HepG2 (cell line): ENCODE data around the gene RIPK1. TPM values are rescaled to one million over a fixed set of nuclear protein-coding genes. Genes with fewer than 3 reads are reported as not detected.

Experiments
- ATAC-seq: fragments of 200-7000 bp; cut with Tn5 transposase; 3 replicates; pipeline ENCODE4 v1.9.1; 2020; ENCODE audit warnings: mild to moderate bottlenecking, moderate library complexity
- BruUV-seq: library from RNA; stranded (reverse); fragments of 400-500 nt; replicated peaks from 2 replicates; lab custom pipeline; 2021; lab: Mats Ljungman, UMichigan
- CTCF ChIA-PET: fragments of 300-600 bp; formaldehyde crosslinking; extraction: SDS; loops from one replicate; lab custom pipeline; 2021; ENCODE audit warnings: low total read pairs, inconsistent platforms, low intra/inter-chr PET ratio; lab: Yijun Ruan, JAX
- POLR2A ChIA-PET: fragments of 350-600 bp; sonication (Branson Sonifier 250); formaldehyde crosslinking; loops from one replicate; lab custom pipeline; 2020; ENCODE audit warnings: antibody characterized with exemption, inconsistent platforms; lab: Yijun Ruan, JAX
- DNase-seq: peaks from one replicate; pipeline ENCODE4 v3.0.0-alpha.2; 2015; ENCODE audit warnings: low spot score
- FAIRE-seq: peaks from 3 replicates; lab custom pipeline; 2011; peaks lifted over from hg19 to GRCh38; lab: Jason Lieb, UNC
- H2AFZ ChIP-seq: one replicate; pipeline ENCODE4 v1.6.1; 2011; ENCODE audit warnings: low read length, inconsistent platforms
- H3K27ac ChIP-seq: fragments of 300-600 bp; 3 replicates; pipeline ENCODE4 v1.8.0; 2011; ENCODE audit warnings: mixed run types, mild to moderate bottlenecking, mixed read lengths, low read length, inconsistent platforms; ENCODE audit not compliant: insufficient read depth; ENCODE audit errors: extremely low read length
- H3K27me3 ChIP-seq, 2 experiments: fragments of 200-600 bp in 1 of 2; 2 replicates in 1 of 2; 3 replicates in 1 of 2; pipeline versions ENCODE4 v1.6.0 to v1.8.0; 2011; ENCODE audit warnings: low read length in 2 of 2, mild to moderate bottlenecking in 2 of 2, moderate library complexity in 2 of 2, inconsistent platforms in 1 of 2; ENCODE audit not compliant: insufficient read depth in 2 of 2, control insufficient read depth in 1 of 2
- H3K36me3 ChIP-seq, 2 experiments: fragments of 200-600 bp in 1 of 2; replicated peaks in 1 of 2; 2 replicates in 1 of 2; 3 replicates in 1 of 2; pipeline versions ENCODE4 v1.5.1 to v1.8.0; 2011; ENCODE audit warnings: low read length in 2 of 2, inconsistent platforms in 1 of 2; ENCODE audit not compliant: insufficient read depth in 2 of 2, control insufficient read depth in 1 of 2
- H3K4me1 ChIP-seq: 2 replicates; pipeline ENCODE4 v1.5.1; 2012; ENCODE audit warnings: low read length, inconsistent platforms; ENCODE audit not compliant: insufficient read depth
- H3K4me2 ChIP-seq: 2 replicates; pipeline ENCODE4 v1.6.0; 2011; ENCODE audit warnings: low read depth, low read length, inconsistent platforms
- H3K4me3 ChIP-seq, 3 experiments: fragments of 200-600 bp in 1 of 3; sonication (generic), shearing (Covaris generic) in 1 of 3; replicated peaks in 1 of 3; 2 replicates each; pipeline ENCODE4 v1.5.1; 2011 to 2016; ENCODE audit warnings: low read length in 3 of 3, inconsistent platforms in 2 of 3, low read depth in 2 of 3, mild to moderate bottlenecking in 2 of 3, control low read depth in 1 of 3, mixed read lengths in 1 of 3; ENCODE audit not compliant: insufficient read depth in 1 of 3
- H3K79me2 ChIP-seq: one replicate; pipeline ENCODE4 v1.6.1; 2011; ENCODE audit warnings: low read length, inconsistent platforms; ENCODE audit not compliant: insufficient read depth
- H3K9ac ChIP-seq: 2 replicates; pipeline ENCODE4 v1.6.0; 2011; ENCODE audit warnings: mild to moderate bottlenecking, low read depth, low read length, inconsistent platforms; ENCODE audit not compliant: insufficient read depth
- H3K9me3 ChIP-seq: 2 replicates; pipeline ENCODE4 v1.5.1; 2012; ENCODE audit warnings: mild to moderate bottlenecking, low read length
- H4K20me1 ChIP-seq: 2 replicates; pipeline ENCODE4 v1.6.0; 2011; ENCODE audit warnings: inconsistent platforms, mild to moderate bottlenecking, low read length, moderate library complexity; ENCODE audit not compliant: insufficient read depth
- ASH2L ChIP-seq: fragments of 300-600, 200-600 bp; sonication (generic); IDR thresholded peaks from 2 replicates; pipeline ENCODE4 v1.7.0; 2017; ENCODE audit warnings: low read depth, mild to moderate bottlenecking, moderate library complexity, mixed read lengths, low read length; ENCODE audit not compliant: insufficient read length
- HNF4A ChIP-seq: sonication (generic); formaldehyde crosslinking; IDR thresholded peaks from 2 replicates; pipeline ENCODE4 v1.4.0; 2020; ENCODE audit warnings: missing genetic modification reagents
- RBM22 ChIP-seq: fragments of 200-400 bp; formaldehyde crosslinking; optimal IDR thresholded peaks from 2 replicates; pipeline ENCODE3; 2017; ENCODE audit warnings: mild to moderate bottlenecking, low read length, moderate library complexity
- SAFB2 ChIP-seq: sonication (generic); formaldehyde crosslinking; IDR thresholded peaks from 2 replicates; pipeline ENCODE4 v1.5.1; 2020; ENCODE audit warnings: missing genetic modification reagents, low read depth, mild to moderate bottlenecking, borderline replicate concordance
- SETDB1 ChIP-seq: sonication (generic); formaldehyde crosslinking; IDR thresholded peaks from 2 replicates; pipeline ENCODE4 v1.5.1; 2020; ENCODE audit warnings: missing genetic modification reagents, mild to moderate bottlenecking, borderline replicate concordance
- SIX4 ChIP-seq: sonication (generic); formaldehyde crosslinking; IDR thresholded peaks from 2 replicates; pipeline ENCODE4 v1.4.0; 2020; ENCODE audit warnings: missing genetic modification reagents
- STAG1 ChIP-seq: sonication (generic); formaldehyde crosslinking; IDR thresholded peaks from 2 replicates; pipeline ENCODE4 v1.4.0; 2020; ENCODE audit warnings: missing genetic modification reagents
- ZNF17 ChIP-seq: sonication (generic); formaldehyde crosslinking; IDR thresholded peaks from 2 replicates; pipeline ENCODE4 v1.5.0; 2020; ENCODE audit warnings: mild to moderate bottlenecking, missing genetic modification reagents
- ZNF883 ChIP-seq: sonication (generic); formaldehyde crosslinking; IDR thresholded peaks from 2 replicates; pipeline ENCODE4 v1.5.1; 2020; ENCODE audit warnings: mild to moderate bottlenecking, missing genetic modification reagents; ENCODE audit errors: not compliant biosample characterization
- WGBS: methylation state at CpG from one replicate; pipeline ENCODE4 v1.1.6; 2017; ENCODE audit warnings: low lambda C conversion rate; 5-methylcytosine and 5-hydroxymethylcytosine counted together
- in situ Hi-C: cut with HindIII; loops from 2 replicates; pipeline ENCODE4 v1.10.0; 2017; ENCODE audit warnings: low pct_unique_long_range_greater_than_20kb; ENCODE audit not compliant: extremely low pct_ligation_motif_present
- intact Hi-C: fragments of 100-400 bp; cut with micrococcal nuclease; formaldehyde crosslinking; loops from one replicate; pipeline ENCODE4 v1.10.0; 2022; ENCODE audit not compliant: unreplicated experiment
- polyA plus RNA-seq, 8 experiments: library from polyadenylated mRNA; depleted of rRNA in 3 of 8; stranded (reverse) in 7 of 8; unstranded in 1 of 8; fragments of >200 nt; fragmentation: Illumina TruSeq in 4 of 8; extraction: Trizol in 4 of 8; gene quantifications; 2 replicates each; pipeline versions ENCODE4 v1.2.1 to v1.2.3, GENCODE V29; 2011 to 2016; ENCODE audit warnings: low read depth in 4 of 8, missing spikeins in 1 of 8, mixed read lengths in 1 of 8; ENCODE audit not compliant: insufficient read depth in 1 of 8
- total RNA-seq, 5 experiments: library from RNA; depleted of rRNA; stranded (reverse); fragments of >200 nt; fragmentation: Illumina TruSeq; extraction: Trizol; gene quantifications; 2 replicates each; pipeline ENCODE4 v1.2.3, GENCODE V29; 2016; ENCODE audit warnings: low read depth in 1 of 5
- TF ChIP-seq, protein P1 (sequence below): sonication (generic); formaldehyde crosslinking; IDR thresholded peaks from 2 replicates; pipeline ENCODE4 v1.8.1; 2023; ENCODE audit warnings: missing genetic modification reagents, inconsistent platforms, borderline replicate concordance
- TF ChIP-seq, protein P2 (sequence below): sonication (generic); formaldehyde crosslinking; IDR thresholded peaks from 2 replicates; pipeline ENCODE4 v1.4.0; 2020; ENCODE audit warnings: missing genetic modification reagents, mild to moderate bottlenecking, borderline replicate concordance
- TF ChIP-seq, protein P3 (sequence below): sonication (generic); formaldehyde crosslinking; IDR thresholded peaks from 2 replicates; pipeline ENCODE4 v1.9.0; 2021; ENCODE audit warnings: missing genetic modification reagents, borderline replicate concordance

The RIPK1 gene
- total and polyA plus RNA-seq, 2 of the 13 experiments (the other 11 are each of a cell fraction or from before 2014, with no cell fraction given): 9.0 to 10.3 TPM

DNA sequence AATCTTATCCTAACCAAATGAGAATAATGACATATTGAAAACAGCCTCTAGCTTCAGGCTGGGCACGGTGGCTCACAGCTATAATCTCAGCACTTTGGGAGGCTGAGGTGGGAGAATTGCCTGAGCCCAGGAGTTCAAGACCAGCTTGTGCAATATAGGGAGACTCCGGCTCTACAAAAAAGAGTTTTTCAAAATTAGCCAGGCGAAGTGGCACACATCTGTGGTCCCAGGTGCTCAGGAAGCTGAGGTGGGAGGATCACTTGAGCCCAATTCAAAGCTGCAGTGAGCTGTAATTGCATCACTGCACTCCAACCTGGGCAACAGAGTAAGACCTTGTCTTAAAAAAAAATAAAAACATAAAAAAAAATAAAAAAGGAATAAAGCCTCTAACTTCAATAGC lies 84.4 kb downstream of the RIPK1 start:
- in situ Hi-C loops: no loop called here
- H3K4me1 ChIP-seq: peaks cover 9% of the 10 kb centered on the region; the same call in 1 of the 2 replicates
- no peak for TF ChIP-seq RBM22
- TF ChIP-seq ZNF883 (CRISPR knock-in tag): no peak
- TF ChIP-seq HNF4A: no peak
- TF ChIP-seq ASH2L: no peak
- TF ChIP-seq, protein P1, sequence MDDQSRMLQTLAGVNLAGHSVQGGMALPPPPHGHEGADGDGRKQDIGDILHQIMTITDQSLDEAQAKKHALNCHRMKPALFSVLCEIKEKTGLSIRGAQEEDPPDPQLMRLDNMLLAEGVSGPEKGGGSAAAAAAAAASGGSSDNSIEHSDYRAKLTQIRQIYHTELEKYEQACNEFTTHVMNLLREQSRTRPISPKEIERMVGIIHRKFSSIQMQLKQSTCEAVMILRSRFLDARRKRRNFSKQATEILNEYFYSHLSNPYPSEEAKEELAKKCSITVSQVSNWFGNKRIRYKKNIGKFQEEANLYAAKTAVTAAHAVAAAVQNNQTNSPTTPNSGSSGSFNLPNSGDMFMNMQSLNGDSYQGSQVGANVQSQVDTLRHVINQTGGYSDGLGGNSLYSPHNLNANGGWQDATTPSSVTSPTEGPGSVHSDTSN (CRISPR knock-in tag): no peak
- TF ChIP-seq, protein P2, sequence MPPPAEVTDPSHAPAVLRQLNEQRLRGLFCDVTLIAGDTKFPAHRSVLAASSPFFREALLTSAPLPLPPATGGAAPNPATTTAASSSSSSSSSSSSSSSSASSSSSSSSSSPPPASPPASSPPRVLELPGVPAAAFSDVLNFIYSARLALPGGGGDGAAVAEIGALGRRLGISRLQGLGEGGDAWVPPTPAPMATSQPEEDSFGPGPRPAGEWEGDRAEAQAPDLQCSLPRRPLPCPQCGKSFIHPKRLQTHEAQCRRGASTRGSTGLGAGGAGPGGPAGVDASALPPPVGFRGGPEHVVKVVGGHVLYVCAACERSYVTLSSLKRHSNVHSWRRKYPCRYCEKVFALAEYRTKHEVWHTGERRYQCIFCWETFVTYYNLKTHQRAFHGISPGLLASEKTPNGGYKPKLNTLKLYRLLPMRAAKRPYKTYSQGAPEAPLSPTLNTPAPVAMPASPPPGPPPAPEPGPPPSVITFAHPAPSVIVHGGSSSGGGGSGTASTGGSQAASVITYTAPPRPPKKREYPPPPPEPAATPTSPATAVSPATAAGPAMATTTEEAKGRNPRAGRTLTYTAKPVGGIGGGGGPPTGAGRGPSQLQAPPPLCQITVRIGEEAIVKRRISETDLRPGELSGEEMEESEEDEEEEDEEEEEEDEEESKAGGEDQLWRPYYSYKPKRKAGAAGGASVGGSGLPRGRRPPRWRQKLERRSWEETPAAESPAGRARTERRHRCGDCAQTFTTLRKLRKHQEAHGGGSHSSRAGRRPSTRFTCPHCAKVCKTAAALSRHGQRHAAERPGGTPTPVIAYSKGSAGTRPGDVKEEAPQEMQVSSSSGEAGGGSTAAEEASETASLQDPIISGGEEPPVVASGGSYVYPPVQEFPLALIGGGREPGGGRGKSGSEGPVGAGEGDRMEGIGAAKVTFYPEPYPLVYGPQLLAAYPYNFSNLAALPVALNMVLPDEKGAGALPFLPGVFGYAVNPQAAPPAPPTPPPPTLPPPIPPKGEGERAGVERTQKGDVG (CRISPR knock-in tag): no peak
- no peak for TF ChIP-seq SETDB1 (CRISPR knock-in tag)
- no peak for TF ChIP-seq SAFB2 (CRISPR knock-in tag)
- TF ChIP-seq ZNF17: no peak
- no peak for TF ChIP-seq SIX4 (CRISPR knock-in tag)
- no peak for TF ChIP-seq STAG1 (CRISPR knock-in tag)
- TF ChIP-seq, protein P3, sequence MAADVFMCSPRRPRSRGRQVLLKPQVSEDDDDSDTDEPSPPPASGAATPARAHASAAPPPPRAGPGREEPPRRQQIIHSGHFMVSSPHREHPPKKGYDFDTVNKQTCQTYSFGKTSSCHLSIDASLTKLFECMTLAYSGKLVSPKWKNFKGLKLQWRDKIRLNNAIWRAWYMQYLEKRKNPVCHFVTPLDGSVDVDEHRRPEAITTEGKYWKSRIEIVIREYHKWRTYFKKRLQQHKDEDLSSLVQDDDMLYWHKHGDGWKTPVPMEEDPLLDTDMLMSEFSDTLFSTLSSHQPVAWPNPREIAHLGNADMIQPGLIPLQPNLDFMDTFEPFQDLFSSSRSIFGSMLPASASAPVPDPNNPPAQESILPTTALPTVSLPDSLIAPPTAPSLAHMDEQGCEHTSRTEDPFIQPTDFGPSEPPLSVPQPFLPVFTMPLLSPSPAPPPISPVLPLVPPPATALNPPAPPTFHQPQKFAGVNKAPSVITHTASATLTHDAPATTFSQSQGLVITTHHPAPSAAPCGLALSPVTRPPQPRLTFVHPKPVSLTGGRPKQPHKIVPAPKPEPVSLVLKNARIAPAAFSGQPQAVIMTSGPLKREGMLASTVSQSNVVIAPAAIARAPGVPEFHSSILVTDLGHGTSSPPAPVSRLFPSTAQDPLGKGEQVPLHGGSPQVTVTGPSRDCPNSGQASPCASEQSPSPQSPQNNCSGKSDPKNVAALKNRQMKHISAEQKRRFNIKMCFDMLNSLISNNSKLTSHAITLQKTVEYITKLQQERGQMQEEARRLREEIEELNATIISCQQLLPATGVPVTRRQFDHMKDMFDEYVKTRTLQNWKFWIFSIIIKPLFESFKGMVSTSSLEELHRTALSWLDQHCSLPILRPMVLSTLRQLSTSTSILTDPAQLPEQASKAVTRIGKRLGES (CRISPR knock-in tag): no peak
- TF ChIP-seq, all 625 proteins: peak for 0
- Histone ChIP-seq H3K9me3 (no peaks in the 10 kb centered on the region), H3K27me3 (no peaks in the 10 kb centered on the region), H2AFZ (no peak overlapping the region), H3K9ac (no peak overlapping the region), H3K27ac (no peak overlapping the region), H3K4me3 (no peak overlapping the region), H3K36me3 (peaks cover 9 to 41% of the 10 kb centered on the region in 2 experiments), H4K20me1 (no peaks in the 10 kb centered on the region), H3K79me2 (peaks cover 5% of the 10 kb centered on the region), H3K4me2 (no peak overlapping the region)
- no peak for ATAC-seq
- BruUV-seq: no TSS peak
- CTCF ChIA-PET: no interaction called here
- intact Hi-C loops: no loop called here
- no peak for FAIRE-seq
- 96% methylated on average over 3 of the region's 3 CpGs for WGBS
- DNase-seq: no peak
- POLR2A ChIA-PET: interaction anchor here (0.7 to 1.0 kb wide), 2 partner anchors 11 to 14 kb away, joined by 3 read pairs; no protein-coding TSS in a partner anchor
